NCI-H2227 treated with DMSO at 0.1 percent for 48 hours (cell line): ENCODE data around the gene MAGEB17.
"Not testable (repeated sequence)": the region's sequence is repeated elsewhere in the genome, so short reads cannot be mapped to it uniquely, and the experiment has no call there.

Experiments used
- DNase-seq: peaks from one replicate; lab custom pipeline; 2025; lab: John Stamatoyannopoulos, UW

MAGEB17 gene

GRCh38 chrX:16156692-16157331 lies 10.5 kb upstream of the MAGEB17 start:
- DNase-seq = no peak

- DNase-seq = no peak
Measured at GRCh38 chrX:16160729-16161128, 6.6 kb upstream of the MAGEB17 start.

GRCh38 chrX:16161173-16161572 lies 6.1 kb upstream of the MAGEB17 start:
- DNase-seq = not testable (repeated sequence)

- no peak for DNase-seq
Measured at GRCh38 chrX:16162391-16162790, 4.9 kb upstream of the MAGEB17 start.

- no peak for DNase-seq
Measured at GRCh38 chrX:16164748-16165147, 2.5 kb upstream of the MAGEB17 start.

- DNase-seq = no peak
Measured at GRCh38 chrX:16171039-16171438, 3.8 kb downstream of the MAGEB17 start.

GRCh38 chrX:16171944-16172343 lies 4.7 kb downstream of the MAGEB17 start:
- no peak for DNase-seq

GRCh38 chrX:16172391-16172790 lies 5.1 kb downstream of the MAGEB17 start:
- no peak for DNase-seq

GRCh38 chrX:16175329-16176061 lies 8.2 kb downstream of the MAGEB17 start:
- no peak for DNase-seq

- no peak for DNase-seq
Measured at GRCh38 chrX:16177260-16177659, 10.0 kb downstream of the MAGEB17 start.

GRCh38 chrX:16183843-16184242 lies 16.6 kb downstream of the MAGEB17 start:
- not testable (repeated sequence) for DNase-seq

GRCh38 chrX:16185725-16186136 lies 18.4 kb downstream of the MAGEB17 start:
- peak; percentile 4 for DNase-seq

GRCh38 chrX:16186380-16187007 lies 19.2 kb downstream of the MAGEB17 start:
- no peak for DNase-seq

GRCh38 chrX:16187024-16187760 lies 19.9 kb downstream of the MAGEB17 start:
- no peak for DNase-seq

- no peak for DNase-seq
Measured at GRCh38 chrX:16188687-16189086, 21.4 kb downstream of the MAGEB17 start.

GRCh38 chrX:16191605-16192004 lies 24.3 kb downstream of the MAGEB17 start:
- DNase-seq = peak; percentile 91

- no peak for DNase-seq
Measured at GRCh38 chrX:16196829-16197228, 29.5 kb downstream of the MAGEB17 start.

GRCh38 chrX:16199343-16199742 lies 32.1 kb downstream of the MAGEB17 start:
- no peak for DNase-seq

GRCh38 chrX:16202943-16203342 lies 35.7 kb downstream of the MAGEB17 start:
- DNase-seq = no peak

GRCh38 chrX:16204538-16204937 lies 37.3 kb downstream of the MAGEB17 start:
- no peak for DNase-seq

GRCh38 chrX:16205840-16206239 lies 38.6 kb downstream of the MAGEB17 start:
- no peak for DNase-seq

- DNase-seq = no peak
Measured at GRCh38 chrX:16207634-16208033, 40.4 kb downstream of the MAGEB17 start.

GRCh38 chrX:16208601-16209000 lies 41.3 kb downstream of the MAGEB17 start:
- no peak for DNase-seq
